Sciatic nerve (tissue), 2 donors: ENCODE data around the gene NEMP1. TPM values are rescaled to one million over a fixed set of nuclear protein-coding genes. Genes with fewer than 3 reads are reported as not detected.

Experiments used
- ATAC-seq: fragments of 200-7000 bp; cut with Tn5 transposase; one replicate; pipeline ENCODE4 v1.9.1; 2020; ENCODE audit warnings: mild to moderate bottlenecking, moderate library complexity
- DNase-seq: peaks from one replicate; pipeline ENCODE4 v3.0.0-alpha.2; 2020; ENCODE audit warnings: low spot score
- intact Hi-C: fragments of 100-400 bp; cut with DNase I; formaldehyde crosslinking; loops from one replicate; pipeline ENCODE4 v1.14.2; 2022
- total RNA-seq: library from RNA; stranded (reverse); fragmentation: NEBNext Ultra II Directional; extraction: Animal tissue kit (Norgen Biotek cat#: 25700); gene quantifications from one replicate; pipeline ENCODE4 v1.2.1, GENCODE V29; 2021
- donor health status: DM: no; HTN: no; CAD: no.
- donor health status: DM: no; HTN: no; CAD: no.

Gene NEMP1
- total RNA-seq, 1 donor from 2014 or later = 13.1 TPM

- ATAC-seq (no peak), DNase-seq (peak; percentile 34)
- intact Hi-C loops = loop anchor here (5.0 kb wide), 1 partner anchor 44 kb away; no protein-coding TSS in a partner anchor
Observed at GRCh38 chr12:57012600-57013465, 65.8 kb downstream of the NEMP1 start.

DNA sequence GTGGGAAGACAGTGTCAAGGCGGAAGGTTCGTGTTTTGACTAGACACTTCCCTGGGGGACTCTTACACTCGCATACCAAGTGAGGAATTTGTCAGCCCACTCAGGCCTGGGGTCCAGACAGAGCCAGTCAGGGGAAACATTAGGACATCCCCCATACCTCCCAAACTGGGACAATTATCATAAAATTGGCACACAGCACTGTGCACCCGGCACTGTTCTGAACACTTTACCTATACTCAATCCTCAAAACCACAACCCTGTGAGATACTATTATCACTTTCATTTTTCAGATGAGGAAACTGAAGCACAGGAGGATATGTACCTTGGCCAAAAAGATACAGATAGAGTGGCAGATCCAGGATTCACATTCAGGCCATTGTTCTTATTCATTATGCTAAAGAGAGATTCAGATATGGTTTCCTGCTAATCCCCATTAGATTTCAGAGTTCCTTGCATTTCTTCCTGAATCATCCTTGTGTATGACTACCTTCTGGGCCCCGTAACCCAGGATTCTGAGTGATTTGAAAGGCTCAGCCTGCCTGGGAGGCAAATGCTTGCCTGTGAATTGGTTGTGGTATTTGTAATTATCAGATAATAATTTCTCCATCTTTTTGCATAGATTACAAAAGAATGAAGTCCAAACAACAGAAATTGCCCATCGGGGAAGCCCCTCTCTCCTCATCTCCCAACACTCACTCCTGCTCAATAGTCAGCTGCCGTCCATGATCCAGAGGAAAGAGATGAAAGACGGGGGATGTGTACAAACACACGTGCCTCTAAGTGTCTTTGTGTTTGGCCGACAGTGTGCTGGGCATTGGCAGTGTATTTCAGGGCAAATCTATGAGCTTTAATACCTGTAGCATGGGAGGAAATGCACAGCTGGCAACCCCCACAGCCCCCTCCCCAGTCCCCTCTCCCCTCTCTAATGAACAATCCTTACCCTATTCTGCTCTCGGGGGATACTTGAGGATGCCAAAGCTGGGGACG lies 66.9 kb downstream of the NEMP1 start:
- intact Hi-C loops = loop anchor here (5.0 kb wide), 1 partner anchor 46 kb away; no protein-coding TSS in a partner anchor
- ATAC-seq (no peak), DNase-seq (peak; percentile 18)

DNA sequence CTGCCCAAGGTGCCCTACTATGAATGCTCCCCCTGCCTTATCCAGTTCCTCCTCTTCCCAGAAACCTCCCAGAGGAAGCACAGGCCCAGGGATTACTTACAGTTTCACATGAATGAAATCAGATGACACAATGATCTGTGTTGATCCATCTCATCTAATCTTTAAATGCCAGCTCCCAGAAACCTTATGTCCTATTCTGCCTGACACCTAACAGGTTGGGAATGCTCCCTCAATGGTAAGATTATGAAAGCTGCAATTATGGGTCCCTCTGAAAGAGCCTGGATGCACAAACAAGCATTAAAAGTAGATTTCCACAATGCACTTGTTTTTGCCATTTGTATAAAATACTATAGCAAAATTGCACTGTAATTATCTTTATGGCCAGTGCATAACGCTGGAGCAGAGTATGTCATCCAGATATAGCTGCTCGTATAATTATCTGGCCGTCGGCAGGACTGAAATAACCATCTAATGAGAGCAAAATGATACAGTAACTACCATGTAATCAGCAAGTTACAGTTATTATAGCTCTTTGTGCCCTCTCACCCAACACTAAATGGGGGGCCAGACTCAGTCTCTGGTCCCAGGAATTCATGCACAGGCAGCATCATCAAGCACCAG lies 67.9 kb downstream of the NEMP1 start:
- ATAC-seq (no peak), DNase-seq (peak; percentile 3)
- intact Hi-C loops = loop anchor here (5.0 kb wide), 1 partner anchor 47 kb away; no protein-coding TSS in a partner anchor

GRCh38 chr12:57009949-57010626 lies 68.5 kb downstream of the NEMP1 start:
- ATAC-seq = no peak
- intact Hi-C loops = loop anchor here (5.0 kb wide), 1 partner anchor 47 kb away; no protein-coding TSS in a partner anchor
- DNase-seq = peak; percentile 41

GRCh38 chr12:57008178-57008577 lies 70.4 kb downstream of the NEMP1 start:
- DNase-seq (no peak), ATAC-seq (peak; percentile 57)
- intact Hi-C loops = no loop called here

- ATAC-seq (peak; percentile 7), DNase-seq (peak; percentile 27)
- intact Hi-C loops = no loop called here
Observed at GRCh38 chr12:57006809-57007475, 71.6 kb downstream of the NEMP1 start.

- DNase-seq = peak; percentile 75
- intact Hi-C loops = no loop called here
- ATAC-seq = peak; percentile 47
Observed at GRCh38 chr12:57005980-57006808, 72.4 kb downstream of the NEMP1 start, which contains the start of gene ZBTB39. Gene ZBTB39 (minus strand): TSS chr12:57006546. CDS start chr12:57004917, 1,629 bp downstream.

Other genes starting within 250 kb of the NEMP1 start
- 0.18 TPM for gene SDR9C7, start 144.4 kb downstream of the NEMP1 start, total RNA-seq
- gene RDH16, start 121.2 kb downstream of the NEMP1 start, total RNA-seq = 1.4 TPM
- 6.2 TPM for gene ZBTB39, start 72.2 kb downstream of the NEMP1 start, total RNA-seq
- gene TAC3, start 62.3 kb downstream of the NEMP1 start, total RNA-seq = not detected
- 0.36 TPM for gene MYO1A, start 28.7 kb downstream of the NEMP1 start, total RNA-seq
- gene NAB2, start 10.3 kb upstream of the NEMP1 start, total RNA-seq = 52.7 TPM
- gene STAT6, start 32.6 kb upstream of the NEMP1 start, total RNA-seq = 187 TPM
- gene LRP1, start 49.7 kb upstream of the NEMP1 start, total RNA-seq = 760 TPM
- gene LRP1-AS, start 68.8 kb upstream of the NEMP1 start, total RNA-seq = not detected
- 0.27 TPM for gene NXPH4, start 138.0 kb upstream of the NEMP1 start, total RNA-seq
- gene SHMT2, start 150.9 kb upstream of the NEMP1 start, total RNA-seq = 41.9 TPM
- gene STAC3, start 172.4 kb upstream of the NEMP1 start, total RNA-seq = 1.9 TPM